ENCODE measurements around the gene RBM24.

RBM24 gene

DNA sequence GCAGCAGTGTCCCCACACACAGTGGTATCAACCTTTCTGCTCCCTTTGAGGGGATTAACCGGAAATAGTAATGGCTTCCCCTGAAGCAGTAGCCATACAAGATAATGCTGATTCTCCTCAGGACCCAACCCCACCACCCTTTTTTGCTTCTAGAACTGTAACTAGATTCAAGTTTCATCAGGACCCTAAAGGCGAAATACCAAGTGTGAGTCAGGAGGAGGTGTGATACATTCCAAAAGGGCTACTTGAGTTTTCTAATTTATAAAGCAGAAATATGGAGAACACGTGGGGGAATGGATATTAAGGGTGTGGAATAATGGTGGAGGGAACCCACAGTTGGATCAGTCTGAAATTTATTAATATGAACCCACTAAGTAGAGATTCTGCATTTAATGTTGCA, 60.7 kb downstream of the RBM24 start:
- no peak for DNase-seq (ENCODE audit: low read depth)

DNA sequence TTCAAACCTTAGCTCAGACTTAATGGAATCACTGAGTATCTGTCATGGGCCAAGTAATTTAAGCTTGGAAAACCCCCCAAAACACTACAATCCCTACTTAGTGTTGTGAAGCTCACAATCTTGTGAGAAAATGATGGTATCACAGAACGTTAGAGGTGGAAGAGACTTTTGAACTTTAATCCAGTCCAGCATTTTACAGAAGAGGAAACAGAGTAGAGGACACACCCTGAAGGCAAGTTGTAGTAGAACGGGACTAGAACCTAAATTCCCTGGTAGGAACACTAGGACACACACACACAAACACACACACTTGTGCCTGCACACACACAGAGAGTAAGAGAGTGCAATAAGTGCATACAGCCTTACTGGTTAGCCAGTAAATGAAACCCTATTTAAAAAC, 62.1 kb downstream of the RBM24 start:
- no peak for DNase-seq (ENCODE audit: low read depth)

Measured in fibroblast of gingiva (primary cell).